Ectodermal cell (in vitro differentiated cells): Measurements from ENCODE around the gene TERT.

Experiments used
- H3K27ac ChIP-seq: 2 replicates; pipeline ENCODE4 v1.7.0; 2013; ENCODE audit warnings: mild to moderate bottlenecking, low read depth, low read length; ENCODE audit not compliant: insufficient read depth, poor library complexity, severe bottlenecking
- H3K27me3 ChIP-seq: 2 replicates; pipeline ENCODE4 v1.7.0; 2013; ENCODE audit warnings: mild to moderate bottlenecking, low read length; ENCODE audit not compliant: insufficient read depth, control insufficient read depth, poor library complexity, severe bottlenecking
- H3K36me3 ChIP-seq: one replicate; pipeline ENCODE4 v1.7.0; 2013; ENCODE audit warnings: low read length; ENCODE audit not compliant: control insufficient read depth, insufficient read depth
- H3K4me1 ChIP-seq: one replicate; pipeline ENCODE4 v1.7.0; 2013; ENCODE audit warnings: low read length; ENCODE audit not compliant: control insufficient read depth, insufficient read depth
- H3K4me3 ChIP-seq: 2 replicates; pipeline ENCODE4 v1.7.0; 2013; ENCODE audit warnings: low read depth, low read length, control low read depth; ENCODE audit not compliant: insufficient read depth
- H3K9me3 ChIP-seq: 2 replicates; pipeline ENCODE4 v1.7.0; 2013; ENCODE audit warnings: mild to moderate bottlenecking, low read length, moderate library complexity; ENCODE audit not compliant: control insufficient read depth
- WGBS, 2 experiments: methylation state at CpG; one replicate each; pipeline ENCODE4 v1.1.7; 2013; ENCODE audit warnings: missing lambda C conversion rate in 2 of 2; 5-methylcytosine and 5-hydroxymethylcytosine counted together

TERT gene

GRCh38 chr5:1249366-1250280, 45.2 kb downstream of the TERT start:
- no peaks in the 10 kb centered on the region for H3K36me3 ChIP-seq
- H3K27me3 ChIP-seq, result peaks cover 8% of the 10 kb centered on the region
- 85 to 86% methylated on average over 29 of the region's 29 CpGs for WGBS, 2 experiments
- H3K9me3 ChIP-seq, result no peaks in the 10 kb centered on the region
- H3K4me1 ChIP-seq, result no peaks in the 10 kb centered on the region
- H3K27ac ChIP-seq, result no peak overlapping the region
- H3K4me3 ChIP-seq, result no peak overlapping the region

GRCh38 chr5:1247811-1248210, 47.1 kb downstream of the TERT start:
- H3K4me1 ChIP-seq, result no peaks in the 10 kb centered on the region
- WGBS, 2 experiments, result 83 to 85% methylated on average over 6 of the region's 6 CpGs
- H3K4me3 ChIP-seq, result no peak overlapping the region
- no peak overlapping the region for H3K27ac ChIP-seq
- H3K9me3 ChIP-seq, result no peaks in the 10 kb centered on the region
- H3K36me3 ChIP-seq, result no peaks in the 10 kb centered on the region
- peaks cover 8% of the 10 kb centered on the region for H3K27me3 ChIP-seq

- no peaks in the 10 kb centered on the region for H3K9me3 ChIP-seq
- peaks cover 8% of the 10 kb centered on the region for H3K27me3 ChIP-seq
- H3K27ac ChIP-seq, result no peak overlapping the region
- no peak overlapping the region for H3K4me3 ChIP-seq
- 38% methylated on average over 43 of the region's 43 CpGs for WGBS, 2 experiments
- H3K4me1 ChIP-seq, result no peaks in the 10 kb centered on the region
- no peaks in the 10 kb centered on the region for H3K36me3 ChIP-seq
Measured at GRCh38 chr5:1246711-1247431, 48.0 kb downstream of the TERT start.

- 87 to 90% methylated on average over 58 of the region's 58 CpGs for WGBS, 2 experiments
- no peak overlapping the region for H3K4me3 ChIP-seq
- H3K9me3 ChIP-seq, result no peaks in the 10 kb centered on the region
- H3K36me3 ChIP-seq, result no peaks in the 10 kb centered on the region
- peaks cover 8% of the 10 kb centered on the region for H3K27me3 ChIP-seq
- no peaks in the 10 kb centered on the region for H3K4me1 ChIP-seq
- H3K27ac ChIP-seq, result no peak overlapping the region
Measured at GRCh38 chr5:1245905-1246576, 48.8 kb downstream of the TERT start.

- H3K27ac ChIP-seq, result no peak overlapping the region
- H3K36me3 ChIP-seq, result no peaks in the 10 kb centered on the region
- 81 to 83% methylated on average over 10 of the region's 10 CpGs for WGBS, 2 experiments
- H3K4me3 ChIP-seq, result no peak overlapping the region
- no peaks in the 10 kb centered on the region for H3K4me1 ChIP-seq
- no peaks in the 10 kb centered on the region for H3K9me3 ChIP-seq
- H3K27me3 ChIP-seq, result peaks cover 8% of the 10 kb centered on the region
Measured at GRCh38 chr5:1244976-1245375, 49.9 kb downstream of the TERT start.

- H3K36me3 ChIP-seq, result no peaks in the 10 kb centered on the region
- no peak overlapping the region for H3K27ac ChIP-seq
- no peaks in the 10 kb centered on the region for H3K4me1 ChIP-seq
- WGBS, 2 experiments, result 90% methylated on average over 21 of the region's 21 CpGs
- no peak overlapping the region for H3K4me3 ChIP-seq
- H3K9me3 ChIP-seq, result no peaks in the 10 kb centered on the region
- peaks cover 8% of the 10 kb centered on the region for H3K27me3 ChIP-seq
Measured at GRCh38 chr5:1244255-1244654, 50.6 kb downstream of the TERT start.

GRCh38 chr5:1243487-1244130, 51.3 kb downstream of the TERT start:
- H3K4me3 ChIP-seq, result no peak overlapping the region
- 77 to 78% methylated on average over 33 of the region's 33 CpGs for WGBS, 2 experiments
- no peaks in the 10 kb centered on the region for H3K9me3 ChIP-seq
- H3K4me1 ChIP-seq, result no peaks in the 10 kb centered on the region
- H3K27ac ChIP-seq, result no peak overlapping the region
- no peaks in the 10 kb centered on the region for H3K36me3 ChIP-seq
- H3K27me3 ChIP-seq, result peaks cover 8% of the 10 kb centered on the region

GRCh38 chr5:1242733-1243486, 52.0 kb downstream of the TERT start:
- Histone ChIP-seq H3K4me1 (no peaks in the 10 kb centered on the region), H3K9me3 (no peaks in the 10 kb centered on the region), H3K27me3 (peaks cover 8% of the 10 kb centered on the region), H3K27ac (no peak overlapping the region), H3K36me3 (no peaks in the 10 kb centered on the region), H3K4me3 (no peak overlapping the region)
- WGBS, 2 experiments, result 89 to 90% methylated on average over 14 of the region's 14 CpGs

GRCh38 chr5:1241509-1242080, 53.3 kb downstream of the TERT start:
- Histone ChIP-seq H3K27ac (no peak overlapping the region), H3K9me3 (no peaks in the 10 kb centered on the region), H3K36me3 (no peaks in the 10 kb centered on the region), H3K4me3 (no peak overlapping the region), H3K27me3 (peaks cover 2% of the 10 kb centered on the region), H3K4me1 (no peaks in the 10 kb centered on the region)
- WGBS, 2 experiments, result 92 to 93% methylated on average over 22 of the region's 22 CpGs
